ENCODE results near the gene SEPTIN11.
"Not testable (repeated sequence)": the region's sequence is repeated elsewhere in the genome, so short reads cannot be mapped to it uniquely, and the experiment has no call there.

Gene SEPTIN11

DNA sequence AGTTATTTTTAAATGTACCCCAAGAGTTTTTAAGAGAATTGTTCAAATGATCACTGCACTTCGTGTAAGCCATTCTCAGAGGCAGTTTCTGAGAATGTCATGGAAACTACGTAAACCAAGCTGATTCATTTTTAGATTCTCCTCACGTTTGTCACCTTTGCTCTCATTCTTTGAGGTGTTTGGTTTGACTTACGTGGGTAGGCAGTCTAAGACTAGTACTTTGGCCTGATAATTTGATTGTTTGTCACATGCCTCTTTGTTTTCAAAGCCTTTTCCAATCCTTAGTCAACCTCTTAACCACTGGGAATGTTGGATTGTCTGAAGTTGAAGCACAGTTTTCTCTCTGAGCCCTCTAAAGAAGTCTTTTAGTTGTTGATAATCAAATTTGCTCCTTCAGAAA, 10.5 kb downstream of the SEPTIN11 start:
- TF ChIP-seq, protein P1, sequence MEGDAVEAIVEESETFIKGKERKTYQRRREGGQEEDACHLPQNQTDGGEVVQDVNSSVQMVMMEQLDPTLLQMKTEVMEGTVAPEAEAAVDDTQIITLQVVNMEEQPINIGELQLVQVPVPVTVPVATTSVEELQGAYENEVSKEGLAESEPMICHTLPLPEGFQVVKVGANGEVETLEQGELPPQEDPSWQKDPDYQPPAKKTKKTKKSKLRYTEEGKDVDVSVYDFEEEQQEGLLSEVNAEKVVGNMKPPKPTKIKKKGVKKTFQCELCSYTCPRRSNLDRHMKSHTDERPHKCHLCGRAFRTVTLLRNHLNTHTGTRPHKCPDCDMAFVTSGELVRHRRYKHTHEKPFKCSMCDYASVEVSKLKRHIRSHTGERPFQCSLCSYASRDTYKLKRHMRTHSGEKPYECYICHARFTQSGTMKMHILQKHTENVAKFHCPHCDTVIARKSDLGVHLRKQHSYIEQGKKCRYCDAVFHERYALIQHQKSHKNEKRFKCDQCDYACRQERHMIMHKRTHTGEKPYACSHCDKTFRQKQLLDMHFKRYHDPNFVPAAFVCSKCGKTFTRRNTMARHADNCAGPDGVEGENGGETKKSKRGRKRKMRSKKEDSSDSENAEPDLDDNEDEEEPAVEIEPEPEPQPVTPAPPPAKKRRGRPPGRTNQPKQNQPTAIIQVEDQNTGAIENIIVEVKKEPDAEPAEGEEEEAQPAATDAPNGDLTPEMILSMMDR (IDR thresholded peaks at IDR 0.05; ENCODE audit: low read depth, low read length): no peak
- H3K4me3 ChIP-seq (ENCODE audit: low read depth, low read length): no peak overlapping the region

DNA sequence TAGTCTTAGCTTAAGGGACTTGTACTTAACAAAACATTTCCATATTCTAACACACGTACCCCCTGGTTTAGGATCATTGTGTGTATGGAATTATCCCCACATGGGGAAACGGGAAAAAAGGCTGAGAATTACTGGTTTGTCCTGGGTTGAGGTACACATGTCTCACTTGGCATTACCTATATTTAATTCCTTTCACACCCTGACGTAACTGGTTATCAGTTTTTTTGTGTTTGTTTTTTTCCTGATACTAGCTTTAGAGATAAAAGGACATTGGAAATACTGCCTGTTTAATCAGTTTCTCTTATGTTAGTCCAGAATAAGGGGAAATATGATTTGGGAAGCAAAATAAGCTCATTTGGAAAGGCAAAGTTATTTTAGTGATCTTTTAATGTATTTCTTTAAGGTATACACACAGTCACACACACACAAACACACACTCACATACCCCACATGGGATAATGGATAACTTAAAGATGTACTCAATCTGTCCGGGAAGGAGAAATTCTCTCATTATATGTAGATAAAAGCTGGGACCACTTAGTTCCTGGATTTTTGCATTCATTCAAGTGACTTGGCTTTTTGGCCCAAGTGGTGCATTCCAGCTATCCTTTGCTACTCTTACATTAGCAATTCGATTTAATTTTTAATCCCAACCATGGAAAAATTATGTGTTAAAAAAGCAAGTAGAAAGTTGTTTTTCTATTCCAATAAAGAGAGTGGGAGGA, 13.0 kb downstream of the SEPTIN11 start:
- TF ChIP-seq, protein P1 (IDR thresholded peaks at IDR 0.05; ENCODE audit: low read depth, low read length): no peak
- no peak overlapping the region for H3K4me3 ChIP-seq (ENCODE audit: low read depth, low read length)

DNA sequence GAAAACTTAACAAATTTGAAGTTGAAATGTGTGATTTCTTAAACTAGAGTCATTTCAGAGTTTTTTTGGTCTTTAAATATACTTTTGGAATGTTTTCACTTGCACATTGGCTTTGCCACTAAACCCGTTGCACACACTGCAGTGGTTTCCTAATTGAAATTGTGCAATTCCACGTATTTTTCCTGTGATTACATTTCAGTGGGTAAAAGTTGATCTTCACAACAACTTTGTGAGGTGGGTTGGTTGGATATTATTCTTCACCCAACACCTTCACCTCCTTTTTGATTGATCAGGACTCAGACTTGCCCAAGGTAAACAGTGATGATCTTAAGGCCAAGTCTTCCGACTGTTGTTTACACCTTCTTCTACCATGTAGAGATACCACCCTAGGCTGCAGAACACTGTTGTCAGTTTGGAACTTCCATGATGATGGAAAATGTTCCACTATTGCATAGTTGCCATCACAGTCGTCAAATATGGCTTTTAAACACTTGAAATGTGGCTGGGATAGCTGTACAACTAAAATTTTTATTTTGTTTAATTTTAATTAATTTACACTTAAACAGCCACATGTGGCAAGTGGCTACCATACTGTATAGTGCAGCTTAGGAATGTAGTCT, 13.7 kb downstream of the SEPTIN11 start:
- TF ChIP-seq, protein P1 (IDR thresholded peaks at IDR 0.05; ENCODE audit: low read depth, low read length): no peak
- H3K4me3 ChIP-seq (ENCODE audit: low read depth, low read length): no peak overlapping the region

DNA sequence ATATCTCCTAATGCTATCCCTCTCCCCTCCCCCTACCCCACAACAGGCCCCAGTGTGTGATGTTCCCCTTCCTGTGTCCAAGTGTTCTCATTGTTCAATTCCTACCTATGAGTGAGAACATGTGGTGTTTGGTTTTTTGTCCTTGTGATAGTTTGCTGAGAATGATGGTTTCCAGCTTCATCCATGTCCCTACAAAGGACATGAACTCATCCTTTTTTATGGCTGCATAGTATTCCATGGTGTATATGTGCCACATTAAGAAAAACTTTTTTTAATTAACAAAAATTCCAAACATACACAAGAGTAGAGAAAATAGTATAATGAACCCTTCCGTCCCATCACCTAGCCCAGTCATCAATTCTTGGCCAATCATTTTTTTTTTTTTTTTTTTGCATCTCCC, 14.4 kb downstream of the SEPTIN11 start:
- not testable (repeated sequence) for H3K4me3 ChIP-seq (ENCODE audit: low read depth, low read length)

DNA sequence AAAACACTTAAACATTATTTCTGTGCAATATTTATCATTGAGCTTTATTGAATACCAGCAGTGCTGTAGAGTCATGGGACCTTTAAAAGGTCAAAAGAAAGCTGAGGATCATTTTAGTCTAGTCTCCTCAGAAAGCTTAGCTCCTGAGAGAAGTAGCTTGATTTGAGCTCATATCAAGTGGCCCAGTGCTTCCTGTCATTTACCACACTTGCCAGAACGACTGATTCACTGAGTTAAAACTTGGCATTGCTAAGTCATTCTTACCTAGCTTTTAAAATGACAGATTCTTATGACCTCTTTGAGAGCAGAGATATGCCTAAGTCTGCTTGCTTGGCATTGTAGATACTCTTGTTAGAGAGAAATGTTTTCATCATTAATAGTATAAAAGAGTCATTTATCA, 15.2 kb downstream of the SEPTIN11 start:
- TF ChIP-seq, protein P1 (IDR thresholded peaks at IDR 0.05; ENCODE audit: low read depth, low read length): no peak
- no peak overlapping the region for H3K4me3 ChIP-seq (ENCODE audit: low read depth, low read length)

DNA sequence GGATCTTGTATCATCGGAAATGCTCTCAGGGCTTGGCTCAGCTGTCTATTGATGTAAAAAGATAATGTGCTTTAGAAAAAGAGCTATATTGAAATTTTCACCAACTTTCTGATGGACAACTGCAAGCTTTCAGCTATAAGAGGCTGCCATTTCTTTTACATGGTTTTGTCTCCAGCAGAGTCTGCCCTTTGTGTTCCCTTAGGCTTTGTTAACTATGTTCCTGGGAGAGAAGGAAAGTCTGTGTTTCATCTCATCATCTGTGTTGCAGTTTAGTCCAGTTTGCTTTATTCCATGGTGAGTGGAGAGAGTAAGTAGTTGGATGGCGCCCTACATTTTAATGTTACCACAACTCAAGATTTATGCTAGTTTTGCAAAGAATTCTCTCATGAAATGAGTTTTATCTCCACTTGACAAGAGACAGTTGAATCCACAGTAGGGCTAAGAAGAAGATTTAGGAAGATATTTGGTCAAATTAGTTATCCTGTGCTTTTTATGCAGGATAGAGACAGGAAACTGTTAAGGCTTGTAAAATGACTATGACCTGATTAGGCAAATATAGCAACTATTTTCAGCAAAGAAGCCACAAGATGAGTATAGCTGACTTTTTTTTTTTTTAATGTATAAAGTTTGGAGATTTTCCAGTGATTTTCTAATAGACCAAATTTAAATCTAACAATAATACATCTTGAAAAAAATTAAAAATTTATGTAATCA, 16.5 kb downstream of the SEPTIN11 start:
- H3K4me3 ChIP-seq (ENCODE audit: low read depth, low read length): no peak overlapping the region
- TF ChIP-seq, protein P1 (IDR thresholded peaks at IDR 0.05; ENCODE audit: low read depth, low read length): no peak

DNA sequence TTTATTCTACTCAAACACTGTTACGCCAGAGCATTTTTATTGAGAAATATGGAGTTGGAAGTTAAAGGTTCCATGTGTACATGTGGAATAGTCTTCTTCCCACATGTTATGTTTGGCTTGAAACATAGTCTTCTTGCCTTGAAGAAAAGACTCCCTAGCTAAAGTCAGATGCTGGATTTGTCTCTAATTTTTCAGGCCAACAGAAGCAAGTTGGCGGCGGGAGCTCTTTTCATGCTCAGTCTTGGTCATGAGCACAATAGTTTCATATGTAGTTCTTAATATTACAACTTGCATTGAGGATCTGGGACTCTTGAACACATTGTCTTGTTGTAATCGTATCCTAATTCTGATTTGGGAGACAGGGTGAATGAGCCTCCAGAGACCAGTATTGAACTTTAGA, 19.4 kb downstream of the SEPTIN11 start:
- TF ChIP-seq, protein P1 (IDR thresholded peaks at IDR 0.05; ENCODE audit: low read depth, low read length): no peak
- no peak overlapping the region for H3K4me3 ChIP-seq (ENCODE audit: low read depth, low read length)
